Stimulated activated naive CD4-positive, alpha-beta T cell (primary cell): ENCODE measurements around the gene ZNF512B.

Source experiments
- DNase-seq, 6 experiments: peaks; one replicate each; lab custom pipeline; 2025; lab: John Stamatoyannopoulos, UW

ZNF512B gene

DNA sequence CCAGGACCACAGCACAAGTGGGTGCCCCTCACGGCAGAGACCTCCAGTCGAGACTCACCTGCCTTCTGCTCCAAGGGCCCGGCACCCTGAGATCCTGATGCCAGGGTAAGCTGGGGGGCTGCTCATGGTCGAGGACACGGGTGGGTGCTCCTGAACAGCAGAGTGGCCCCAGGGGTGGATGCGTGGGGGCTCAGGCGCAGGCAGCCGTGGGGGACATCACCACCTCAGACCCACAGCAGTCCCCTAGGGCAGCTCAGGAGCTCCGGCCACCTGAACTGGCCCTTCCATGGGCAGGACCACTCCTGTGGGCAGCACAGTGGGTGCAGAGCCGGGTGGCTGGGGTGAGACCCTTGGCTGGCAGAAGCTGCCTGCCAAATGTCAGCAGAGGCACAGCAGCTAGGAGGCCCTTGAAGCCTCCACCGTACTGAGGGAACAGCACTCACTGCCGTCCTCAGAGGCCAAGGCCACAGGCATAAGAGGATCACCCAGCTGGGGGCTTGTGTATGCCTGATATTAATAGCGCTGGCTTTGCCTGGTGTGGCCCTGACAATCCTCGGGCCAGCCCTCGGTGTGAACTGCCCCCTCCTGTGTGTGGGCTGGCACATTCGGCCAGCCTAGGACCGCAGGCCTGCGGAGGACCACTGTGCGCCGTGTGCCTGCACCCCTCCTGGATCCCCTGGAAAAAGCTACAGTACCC lies 18.9 kb downstream of the ZNF512B start:
- DNase-seq, result no peak

- peak in 5 of 6 experiments; percentile 16 to 69 (median 37) for DNase-seq
These were observed 21.9 kb downstream of the ZNF512B start for GRCh38 chr20:63947638-63948456.

DNA sequence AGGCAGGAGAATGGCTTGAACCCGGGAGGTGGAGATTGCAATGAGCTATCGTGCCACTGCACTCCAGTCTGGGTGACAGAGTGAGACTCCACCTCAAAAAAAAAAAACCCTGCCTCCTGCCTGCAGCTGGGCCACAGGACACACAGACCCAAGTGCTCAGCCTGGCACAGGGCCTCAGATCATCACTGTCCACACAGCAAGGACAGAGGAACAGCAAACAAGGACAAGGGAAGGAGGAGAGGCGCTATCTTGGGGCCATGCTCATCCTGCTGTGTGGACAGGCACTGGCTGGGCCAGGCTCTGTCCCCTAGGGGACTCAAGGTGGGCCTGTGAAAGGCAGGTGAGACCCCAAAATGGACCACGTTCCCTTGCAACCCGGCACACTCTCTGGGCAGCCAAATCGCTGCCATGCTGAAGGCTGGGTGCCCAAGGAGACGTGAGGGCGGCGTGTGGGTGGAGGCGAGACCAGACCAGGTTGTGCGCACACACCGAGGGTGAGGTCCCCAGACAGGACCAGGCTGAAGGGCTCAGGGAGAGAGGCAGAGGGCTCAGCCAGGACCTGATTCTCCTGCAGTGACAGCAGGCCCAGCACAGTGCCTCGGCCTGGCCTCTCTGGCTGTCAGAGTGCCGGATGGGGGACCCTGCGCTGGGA lies 22.6 kb downstream of the ZNF512B start:
- DNase-seq, result no peak

DNA sequence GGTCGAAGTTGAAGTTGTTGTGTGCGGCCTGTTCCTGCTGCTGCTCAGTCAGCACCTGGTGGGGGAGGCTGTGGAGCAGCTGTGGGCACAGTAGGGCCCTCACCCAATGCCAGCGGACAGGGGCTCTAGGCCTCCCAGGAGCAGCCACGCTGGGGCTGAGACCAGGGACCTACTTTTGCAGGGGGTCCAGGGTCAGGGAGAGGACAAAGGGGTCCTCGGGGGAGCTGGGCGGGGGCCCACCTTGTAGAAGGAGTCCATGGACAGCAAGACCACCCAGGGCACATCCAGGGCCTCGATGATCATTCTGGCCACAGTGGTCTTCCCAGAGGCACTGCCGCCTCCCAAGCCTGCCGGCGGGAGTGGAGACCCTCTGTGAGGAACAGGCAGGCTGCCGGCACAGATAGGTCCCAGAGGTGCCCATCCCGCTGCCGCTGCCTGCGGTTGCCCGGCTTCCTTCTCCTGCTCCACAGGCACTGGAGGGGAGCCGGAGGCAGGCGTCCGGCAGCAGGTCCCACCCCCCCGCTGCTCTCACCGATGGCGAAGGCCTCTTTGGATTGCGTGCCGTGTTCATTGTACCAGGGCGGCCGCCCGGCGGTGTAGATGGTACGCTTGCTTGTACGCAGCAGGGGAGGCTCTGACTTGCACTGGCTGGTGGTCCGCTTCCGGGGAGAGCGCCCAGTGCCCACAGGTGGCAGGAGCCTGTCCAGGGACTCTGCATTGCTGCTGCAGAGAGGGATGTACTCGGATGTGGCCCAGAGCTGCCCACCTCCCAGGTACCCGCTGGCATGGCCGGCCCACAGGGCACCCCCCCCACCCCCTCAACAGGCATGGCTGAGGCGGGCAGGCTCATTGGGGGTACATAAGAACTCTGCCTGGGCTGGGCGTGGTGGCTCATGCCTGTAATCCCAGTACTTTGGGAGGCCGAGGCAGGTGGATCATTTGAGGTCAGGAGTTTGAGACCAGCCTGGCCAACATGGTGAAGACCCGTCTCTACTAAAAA lies 23.5 kb downstream of the ZNF512B start:
- DNase-seq, result no peak

GRCh38 chr20:63945031-63945658 lies 24.6 kb downstream of the ZNF512B start:
- no peak for DNase-seq

GRCh38 chr20:63944078-63944941 lies 25.4 kb downstream of the ZNF512B start:
- DNase-seq, result no peak

GRCh38 chr20:63943808-63944077 lies 26.0 kb downstream of the ZNF512B start:
- DNase-seq, result no peak

- no peak for DNase-seq
These were observed 26.5 kb downstream of the ZNF512B start for GRCh38 chr20:63942969-63943807.

- peak in 5 of 6 experiments; percentile 22 to 64 (median 32) for DNase-seq
These were observed 27.3 kb downstream of the ZNF512B start for GRCh38 chr20:63942250-63942951.

DNA sequence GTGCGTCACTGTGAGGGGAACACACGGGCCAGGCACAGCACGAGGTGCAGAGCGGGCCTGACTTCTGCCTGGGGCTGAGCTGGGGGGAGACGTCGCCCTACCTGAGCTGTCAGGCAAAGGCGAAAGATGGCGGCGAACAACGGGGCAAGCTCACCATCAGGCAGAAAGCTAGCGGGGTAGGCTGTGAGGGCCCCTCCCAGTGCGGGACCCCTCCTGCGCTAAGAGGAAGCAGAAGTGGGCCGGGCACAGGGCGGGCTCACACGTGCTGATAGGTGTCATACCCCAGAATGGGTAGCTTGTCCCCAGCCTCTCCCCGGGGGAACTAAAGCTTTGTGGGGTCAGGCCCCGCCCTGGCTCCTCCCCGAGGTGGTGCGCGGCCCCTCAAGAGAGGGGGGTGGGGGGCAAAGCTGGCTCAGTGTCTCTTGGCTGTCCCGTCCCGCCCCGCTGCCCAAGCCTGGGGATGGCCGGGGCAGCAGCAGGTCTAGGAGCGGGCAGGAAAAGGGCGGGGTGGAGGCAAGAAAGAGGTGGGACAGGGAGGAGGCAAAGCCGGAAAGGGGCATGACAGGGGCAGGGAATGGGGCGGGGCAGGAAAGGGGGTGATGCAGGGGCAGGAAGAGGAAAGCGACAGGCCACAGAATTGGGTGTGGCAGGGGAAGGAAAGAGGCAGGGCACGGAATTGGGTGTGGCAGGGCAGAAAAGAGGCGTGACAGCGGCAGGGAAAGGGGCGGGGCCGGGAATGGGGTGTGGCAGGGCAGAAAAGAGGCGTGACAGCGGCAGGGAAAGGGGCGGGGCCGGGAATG lies 28.2 kb downstream of the ZNF512B start:
- DNase-seq, result peak; percentile 43 to 80 (median 64)

DNA sequence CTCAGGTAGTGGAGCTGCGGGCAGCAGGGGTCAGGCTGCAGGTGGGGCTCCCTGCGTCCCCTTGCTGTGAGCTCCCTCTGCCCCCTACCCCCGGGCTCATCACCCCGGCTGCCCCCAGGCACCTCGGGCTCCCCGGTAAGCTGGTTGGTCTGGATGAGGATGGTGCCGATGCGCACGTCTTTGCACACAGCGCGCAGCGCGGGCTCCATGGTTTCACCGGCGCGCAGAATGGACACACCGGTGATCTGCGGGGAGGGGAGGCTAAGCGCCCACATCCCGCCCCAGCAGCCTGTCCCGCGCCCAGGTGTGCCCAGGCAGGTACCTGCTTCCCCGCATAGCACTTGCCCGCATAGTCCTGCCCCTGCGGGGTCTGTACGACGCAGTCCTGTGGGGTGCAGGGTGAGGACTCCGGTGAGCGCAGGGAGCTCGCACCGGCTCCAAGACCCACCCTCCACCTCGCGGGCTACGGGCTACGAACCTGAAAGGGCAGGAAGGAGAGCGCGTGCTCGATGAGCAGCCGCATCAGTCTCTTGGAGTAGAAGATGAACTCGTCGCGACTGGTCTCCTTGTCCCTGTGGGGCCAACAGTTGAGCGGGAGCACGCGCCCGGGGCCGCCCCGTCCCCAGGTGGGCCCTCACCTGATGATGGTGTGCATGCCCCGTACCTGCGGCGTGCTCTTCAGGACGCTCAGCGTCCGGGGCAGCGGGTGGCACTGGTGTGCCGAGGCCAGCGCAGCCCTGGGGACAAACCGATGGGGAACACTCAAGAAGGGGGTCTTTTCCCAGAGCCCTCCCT lies 29.1 kb downstream of the ZNF512B start:
- no peak for DNase-seq

DNA sequence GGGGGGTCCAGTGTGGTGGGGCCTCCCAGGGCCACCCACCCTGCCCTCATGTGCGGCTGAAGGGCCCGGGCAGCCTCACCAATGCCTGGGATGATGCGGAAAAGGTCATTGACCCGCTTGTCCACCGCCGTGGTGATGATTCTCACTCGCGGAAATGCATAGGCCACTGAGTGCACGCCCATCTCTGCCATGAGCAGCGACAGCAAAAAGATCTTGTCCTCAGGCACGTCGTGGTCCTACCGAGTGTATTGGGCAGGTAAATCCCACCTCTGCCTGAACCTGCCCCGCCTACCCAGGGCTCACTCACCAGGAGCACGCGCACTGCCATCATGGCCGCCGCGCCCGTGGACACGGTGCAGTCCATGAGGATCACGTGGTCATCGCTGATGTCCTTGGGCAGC lies 29.7 kb downstream of the ZNF512B start:
- DNase-seq, result no peak

DNA sequence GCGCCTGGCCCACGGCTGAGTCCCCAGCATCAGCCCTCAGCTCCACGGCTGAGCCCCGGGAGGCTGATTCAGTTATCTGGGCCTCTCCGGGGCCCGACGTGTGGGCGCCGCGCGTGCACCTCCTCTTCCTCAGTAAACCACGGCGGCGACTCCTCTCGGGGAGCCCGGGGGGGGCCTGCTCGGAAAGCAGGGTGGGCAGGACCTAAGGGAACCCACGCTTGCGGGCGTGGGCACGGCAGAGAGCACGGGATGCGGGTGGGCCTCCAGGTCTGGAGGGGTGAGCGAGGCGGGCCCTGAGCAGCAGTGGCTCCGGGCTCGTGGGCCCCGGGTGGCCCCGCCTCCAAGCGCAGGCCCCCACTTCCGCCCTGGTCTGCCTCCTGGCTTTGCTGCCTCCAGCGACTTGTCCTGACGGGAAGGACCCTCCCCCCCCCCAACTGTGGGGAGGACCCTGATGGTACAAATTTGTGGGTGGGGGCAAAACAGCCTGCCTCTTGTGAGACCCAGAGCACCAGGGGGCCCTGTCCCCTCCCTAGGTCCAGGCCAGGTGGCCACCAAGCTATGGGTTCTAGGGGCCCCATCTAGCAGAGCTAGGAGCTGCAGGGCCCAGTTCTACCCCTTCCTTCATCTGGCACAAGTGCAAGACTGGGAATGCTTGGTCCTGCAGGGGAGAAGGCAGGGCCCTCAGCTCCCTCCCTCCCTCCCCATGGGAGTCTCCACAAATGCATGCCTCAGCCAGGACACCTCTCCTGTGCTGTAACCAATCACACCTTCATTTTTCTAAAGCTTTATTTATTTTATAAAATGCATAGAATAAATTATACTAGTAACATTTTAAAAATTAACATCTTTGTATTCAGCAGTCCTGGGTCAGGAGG lies 30.4 kb downstream of the ZNF512B start:
- DNase-seq, result no peak

GRCh38 chr20:63937596-63937995 lies 32.1 kb downstream of the ZNF512B start:
- DNase-seq, result no peak

- no peak for DNase-seq
These were observed 34.3 kb downstream of the ZNF512B start for GRCh38 chr20:63935447-63935846.
